ENCODE data around the gene ENGASE.
A peak's percentile ranks its signal among the peaks of the same experiment; 100 is the strongest.

The ENGASE gene

DNA sequence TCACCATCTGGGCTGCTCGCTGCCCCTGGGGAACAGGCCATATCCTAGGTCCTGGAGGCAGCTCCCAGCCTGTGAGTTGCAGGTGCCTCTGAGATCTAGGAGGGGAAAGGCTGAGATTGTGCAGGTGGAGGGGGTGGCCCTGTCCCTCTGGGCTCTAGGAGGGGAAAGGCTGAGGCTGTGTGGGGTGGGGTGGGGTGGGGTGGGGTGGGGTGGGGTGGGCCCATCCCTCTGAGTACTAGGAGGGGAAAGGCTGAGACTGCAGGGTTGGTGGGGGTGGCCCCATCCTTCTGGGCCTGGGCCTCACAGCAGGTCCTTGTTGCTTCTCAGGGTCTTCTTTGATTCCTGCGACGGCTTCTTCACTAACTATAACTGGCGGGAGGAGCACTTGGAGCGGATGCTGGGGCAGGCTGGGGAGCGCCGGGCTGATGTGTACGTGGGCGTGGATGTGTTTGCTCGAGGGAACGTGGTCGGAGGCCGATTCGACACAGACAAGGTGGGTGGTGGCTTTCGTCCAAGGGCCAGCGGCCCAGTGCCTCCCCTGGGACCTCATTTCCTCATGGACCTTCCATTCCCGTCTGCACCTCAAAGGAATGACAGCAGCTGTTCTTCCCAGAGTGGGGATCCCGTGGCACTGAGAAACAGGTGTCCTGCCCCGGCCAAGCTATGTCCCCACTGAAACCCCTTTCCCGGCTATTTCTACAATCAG is 7.1 kb downstream of the ENGASE start:
- no peak for DNase-seq

DNA sequence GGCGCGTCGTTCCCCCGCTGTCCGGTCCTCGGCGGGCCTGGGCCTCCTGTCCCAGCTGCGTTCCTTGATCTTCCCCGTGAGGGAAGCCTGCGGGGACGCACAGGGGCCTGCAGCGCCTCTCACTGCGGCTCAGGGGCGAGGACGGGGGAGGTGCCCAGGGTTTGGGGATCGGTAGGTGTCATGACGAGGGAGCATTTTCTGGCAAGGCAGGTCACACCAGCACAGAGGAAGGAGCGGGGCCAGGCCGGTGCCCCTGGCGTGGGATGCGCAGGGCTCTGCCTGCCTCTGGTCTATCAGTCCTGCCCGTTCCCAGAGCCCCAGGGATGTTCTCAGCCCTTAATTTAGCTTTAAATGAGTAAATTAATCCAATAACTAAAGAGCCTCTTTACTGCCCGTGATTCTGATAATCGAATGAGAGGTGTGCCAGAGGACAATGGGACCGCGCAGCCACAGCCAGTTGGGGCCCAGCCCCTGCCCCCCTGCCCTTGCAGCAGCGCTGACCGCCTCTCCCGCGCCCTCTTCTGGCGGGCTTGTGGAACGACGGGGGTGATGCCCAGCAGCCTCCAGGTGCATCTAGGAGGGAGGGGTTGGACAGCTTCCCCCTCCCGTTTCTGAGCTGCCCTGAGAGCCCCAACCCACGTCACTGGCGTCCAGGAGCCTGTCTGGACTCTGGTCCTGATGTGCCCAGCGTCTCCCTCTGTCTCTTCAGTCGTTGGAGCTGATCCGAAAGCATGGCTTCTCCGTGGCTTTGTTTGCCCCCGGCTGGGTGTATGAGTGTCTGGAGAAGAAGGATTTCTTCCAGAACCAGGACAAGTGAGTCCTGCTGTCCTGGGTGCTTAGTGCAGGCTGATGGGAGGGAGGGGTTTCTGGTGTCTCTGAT is 7.9 kb downstream of the ENGASE start:
- DNase-seq: peak; percentile 38

DNA sequence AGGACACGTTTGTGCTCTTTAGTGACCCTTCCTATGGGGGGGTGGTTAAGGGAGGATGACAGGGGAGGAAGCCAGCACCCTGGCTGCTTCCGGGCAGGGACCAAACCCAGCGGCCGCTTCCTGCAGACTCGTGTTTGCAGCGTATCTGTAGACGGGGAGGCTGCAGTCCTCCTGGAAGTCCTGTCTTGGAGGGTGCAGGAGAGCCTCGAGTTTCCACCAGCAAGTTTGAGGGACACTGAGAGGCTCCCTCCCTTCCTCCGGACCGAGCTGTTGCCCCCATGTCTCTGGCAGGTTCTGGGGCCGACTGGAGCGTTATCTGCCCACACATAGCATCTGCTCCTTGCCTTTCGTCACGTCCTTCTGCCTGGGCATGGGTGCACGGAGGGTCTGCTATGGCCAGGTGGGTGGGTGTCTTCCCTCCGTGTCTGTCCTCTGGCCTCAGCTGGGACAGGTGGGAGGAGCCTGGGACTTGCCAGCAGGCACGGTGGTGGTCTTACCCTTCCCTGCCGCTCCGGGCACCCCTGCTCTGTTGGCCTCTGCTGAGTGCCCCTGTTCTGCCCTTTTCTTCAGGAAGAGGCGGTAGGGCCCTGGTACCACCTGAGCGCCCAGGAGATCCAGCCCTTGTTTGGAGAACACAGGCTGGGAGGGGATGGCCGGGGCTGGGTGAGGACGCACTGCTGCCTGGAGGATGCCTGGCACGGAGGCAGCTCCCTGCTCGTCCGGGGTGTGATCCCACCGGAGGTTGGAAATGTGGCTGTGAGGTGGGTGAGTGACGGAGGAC is 8.8 kb downstream of the ENGASE start:
- DNase-seq: no peak

DNA sequence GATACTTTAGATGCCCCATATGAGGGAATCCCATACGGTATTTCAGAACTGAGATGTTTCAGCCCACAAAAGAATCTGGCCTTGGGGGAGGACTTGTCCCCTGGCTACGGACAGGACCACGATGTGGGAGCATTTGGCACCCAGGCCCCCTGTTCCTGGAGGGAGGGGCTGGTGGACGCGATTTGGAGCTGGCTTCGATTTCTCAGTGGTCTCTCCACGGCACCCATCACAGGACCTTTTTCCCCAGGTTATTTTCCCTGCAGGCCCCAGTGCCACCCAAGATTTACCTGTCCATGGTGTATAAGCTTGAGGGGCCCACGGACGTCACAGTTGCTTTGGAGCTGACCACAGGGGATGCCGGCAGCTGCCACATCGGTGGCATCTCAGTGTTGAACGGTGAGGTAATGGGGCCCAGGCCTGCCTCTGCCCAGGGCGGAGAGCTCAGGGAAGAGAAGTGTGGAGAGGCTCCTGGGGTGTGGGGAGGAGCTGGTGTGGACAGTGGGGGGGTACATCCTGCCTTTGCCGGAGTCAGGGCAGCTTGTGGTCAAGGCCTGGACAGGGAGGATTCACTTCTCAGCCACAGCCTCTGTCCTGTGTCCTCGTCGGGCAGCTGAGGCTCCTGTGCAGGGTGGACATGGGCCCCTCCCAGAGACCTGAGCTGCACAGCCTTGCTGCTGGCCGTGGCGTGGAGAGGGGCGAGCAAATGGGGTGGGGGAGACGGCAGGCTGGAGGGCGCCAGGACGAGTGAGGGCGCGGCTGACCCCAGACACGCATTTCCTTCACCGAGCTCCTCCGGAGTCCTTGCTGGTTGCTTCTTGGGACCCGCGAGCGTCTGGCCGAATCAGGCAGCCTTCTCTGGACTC is 9.9 kb downstream of the ENGASE start:
- DNase-seq: no peak

DNA sequence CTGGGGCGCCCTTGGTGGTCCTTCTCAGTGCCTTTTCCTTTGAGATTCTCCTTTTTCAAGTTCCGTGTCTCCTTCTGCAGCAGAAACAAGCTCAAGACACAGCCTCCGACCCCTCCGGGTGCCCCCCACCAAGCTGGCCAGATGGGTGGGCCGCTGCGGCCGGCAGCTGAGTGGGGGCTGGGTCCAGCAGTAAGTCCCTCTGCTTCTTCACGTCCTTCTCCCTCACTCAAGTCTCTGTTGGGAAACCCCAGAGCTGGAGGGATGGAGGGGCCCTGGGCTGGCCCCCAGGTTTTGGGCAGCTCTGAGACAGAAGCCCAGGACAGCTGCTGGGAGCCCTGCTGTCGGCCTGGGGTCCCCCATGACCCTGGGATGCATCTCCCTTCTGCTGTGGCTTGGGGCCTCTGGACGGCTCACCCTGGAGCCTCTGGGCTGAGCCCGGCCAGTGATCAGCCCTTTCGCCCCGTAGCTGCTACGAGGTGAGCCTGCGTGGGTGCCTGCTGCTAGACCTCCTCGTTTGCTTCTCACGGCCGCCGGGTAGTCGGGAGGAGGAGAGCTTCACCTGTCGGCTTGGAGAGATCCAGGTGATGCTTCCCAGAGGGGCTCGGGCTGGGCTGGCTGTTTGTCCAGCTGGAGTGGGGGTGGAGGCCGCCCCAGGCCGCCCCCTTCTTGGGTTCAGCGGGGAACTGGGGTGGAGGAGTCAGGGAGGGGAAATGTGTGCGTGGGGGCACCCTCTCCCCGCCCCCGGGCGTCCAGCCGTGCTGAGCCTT is 10.7 kb downstream of the ENGASE start:
- no peak for DNase-seq

DNA sequence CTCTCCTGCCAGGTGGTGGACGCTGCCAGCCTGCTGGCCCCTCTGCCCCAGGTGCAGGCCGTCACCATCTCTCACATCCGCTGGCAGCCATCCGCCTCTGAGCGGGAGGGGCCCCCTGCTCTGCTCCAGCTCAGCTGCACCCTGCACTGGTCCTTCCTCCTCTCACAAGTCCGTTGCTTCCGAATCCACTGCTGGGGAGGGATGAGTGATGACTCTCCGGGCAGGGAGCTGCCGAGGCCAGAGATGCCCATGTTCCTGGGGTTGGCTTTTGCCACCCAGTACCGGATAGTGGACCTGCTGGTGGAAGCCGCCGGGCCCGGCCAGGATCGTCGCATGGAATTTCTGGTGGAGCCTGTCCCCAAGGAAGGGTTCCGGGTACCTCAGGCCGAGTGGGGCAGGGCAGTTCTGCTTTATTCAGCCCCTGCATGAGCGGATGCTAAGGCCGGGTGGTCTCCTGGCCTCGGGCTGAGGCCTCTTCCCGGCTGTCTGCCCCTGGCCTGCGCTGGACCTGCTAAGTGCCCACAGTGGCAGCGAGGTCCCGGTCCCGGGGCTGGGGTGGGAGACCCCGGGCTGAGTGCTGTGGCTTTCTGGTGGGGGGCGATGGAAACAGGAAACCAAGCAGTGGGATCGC is 11.4 kb downstream of the ENGASE start:
- DNase-seq: no peak

DNA sequence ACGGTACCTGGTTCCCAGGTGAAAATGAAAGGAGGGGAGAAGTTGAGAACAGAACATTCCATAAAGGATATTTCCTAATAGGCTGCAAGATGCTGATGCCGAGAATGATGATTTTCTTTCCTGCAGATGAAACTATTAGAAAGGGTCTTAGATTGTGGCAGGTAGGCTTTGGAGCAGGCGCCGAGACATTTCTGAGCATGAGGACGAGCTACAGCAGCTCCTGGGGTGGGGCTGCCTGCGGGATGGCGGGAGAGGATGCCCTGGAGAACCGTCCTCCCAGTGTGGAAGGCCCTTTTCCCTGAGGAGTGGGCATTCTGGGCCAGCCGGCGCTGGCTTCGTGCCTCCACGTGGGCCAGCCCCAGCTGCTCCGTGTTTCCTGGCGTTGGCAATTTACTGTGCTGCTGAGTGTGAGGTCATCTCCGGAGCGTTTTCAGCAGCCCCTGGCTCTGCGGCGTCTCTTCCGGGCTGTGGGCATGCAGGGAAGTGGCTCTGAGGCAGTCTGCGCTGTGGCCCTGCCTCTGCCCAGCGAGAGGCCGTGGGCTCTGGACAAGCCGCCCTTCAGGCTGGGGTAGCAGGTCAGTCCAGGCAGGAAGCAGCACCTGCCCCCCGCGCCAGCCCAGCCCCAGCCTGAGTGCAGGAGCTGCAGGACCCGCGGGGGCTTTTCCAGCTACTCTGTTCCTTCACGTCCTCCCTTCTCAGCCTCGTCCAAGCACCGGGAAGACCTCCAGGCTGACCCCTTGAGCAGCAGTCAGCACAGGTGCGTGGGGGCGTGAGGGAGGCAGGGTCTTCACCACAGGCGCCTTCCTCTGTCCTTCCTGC is 12.2 kb downstream of the ENGASE start:
- no peak for DNase-seq

DNA sequence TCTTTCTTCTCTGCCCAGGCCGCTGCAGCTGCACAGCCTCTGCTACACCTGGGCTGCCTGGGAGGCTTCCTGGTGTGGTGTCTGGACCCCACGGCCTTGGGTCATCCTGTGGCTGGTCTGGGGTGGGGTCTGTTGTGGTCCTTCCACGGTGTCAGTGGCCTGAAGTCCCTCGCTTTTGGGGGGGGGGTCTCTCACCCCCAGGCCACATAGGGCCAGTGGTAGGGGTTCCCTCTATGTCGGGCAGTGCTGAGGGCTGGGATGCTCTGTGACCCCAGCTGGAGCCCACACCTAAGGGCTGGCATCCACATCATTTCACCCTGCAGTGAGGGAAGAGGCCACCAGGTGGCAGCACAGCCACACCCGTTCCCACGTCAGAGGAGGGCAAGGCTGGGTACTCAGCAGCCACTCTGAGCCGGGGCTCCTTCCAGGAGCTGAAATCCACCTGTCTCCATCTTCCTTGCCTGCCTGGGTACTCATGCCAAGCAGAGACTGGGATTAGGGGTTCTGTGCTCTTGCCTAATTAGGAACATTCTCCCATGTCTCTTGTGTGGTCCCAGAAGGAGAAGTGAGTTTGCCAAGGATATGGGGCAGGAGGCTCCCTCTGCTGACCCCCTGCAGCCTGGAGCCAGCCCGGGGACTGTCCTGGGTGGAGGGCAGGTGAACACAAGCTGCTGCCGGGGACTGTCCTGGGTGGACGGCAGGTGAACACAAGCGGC is 13.0 kb downstream of the ENGASE start:
- DNase-seq: peak; percentile 67

DNA sequence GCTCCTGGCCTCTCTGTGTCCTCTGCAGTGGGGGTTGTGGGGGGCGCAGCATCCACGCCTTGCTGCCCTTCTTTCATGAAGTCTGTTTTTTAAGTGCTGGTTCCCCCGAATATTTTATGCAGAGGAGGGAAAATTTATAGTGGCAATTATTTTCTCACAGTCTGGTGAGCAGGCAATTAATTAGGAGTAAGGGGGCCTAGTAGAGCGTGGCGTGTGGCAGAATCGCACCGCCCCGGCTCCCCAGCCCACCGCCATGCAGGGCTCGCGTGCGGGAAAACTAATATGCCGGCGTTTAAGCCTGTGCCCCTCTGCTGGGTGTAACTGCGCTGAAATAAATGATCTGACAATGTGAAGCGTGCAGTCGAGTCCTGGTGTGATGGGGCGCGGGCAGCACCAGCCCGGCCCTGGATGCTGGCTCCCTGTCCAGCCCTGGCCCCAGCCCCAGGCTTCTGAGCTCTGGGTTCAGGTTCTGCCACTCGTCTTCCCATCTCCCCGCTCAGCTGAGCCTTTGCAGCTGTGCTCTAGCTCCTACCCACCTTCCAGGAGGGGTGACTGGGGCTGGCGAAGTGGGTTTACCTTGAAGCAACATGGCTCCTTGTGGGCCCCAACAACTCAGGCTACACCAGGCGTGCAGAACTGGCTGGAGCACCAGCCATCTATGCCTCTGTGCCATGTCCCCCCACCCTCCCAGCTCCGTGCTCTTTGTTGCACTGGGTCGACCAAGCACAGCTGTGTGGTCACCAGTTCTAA is 13.8 kb downstream of the ENGASE start:
- no peak for DNase-seq

DNA sequence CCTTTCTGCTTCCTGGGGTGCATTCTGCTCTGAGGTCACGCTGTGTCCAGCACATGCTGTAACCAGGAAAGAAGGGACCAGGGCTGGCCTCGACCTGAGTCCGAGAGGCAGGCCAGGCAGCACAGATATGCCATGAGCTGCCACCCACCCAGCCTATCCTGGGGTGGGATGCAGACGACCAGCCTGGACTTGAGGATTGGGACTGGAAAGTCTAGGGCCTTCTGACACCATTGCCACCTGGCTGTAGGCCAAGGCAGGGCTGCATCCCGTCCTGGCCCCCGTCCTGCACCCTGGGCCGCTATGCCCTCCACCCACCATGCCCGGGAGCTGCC is 14.3 kb downstream of the ENGASE start:
- no peak for DNase-seq

DNA sequence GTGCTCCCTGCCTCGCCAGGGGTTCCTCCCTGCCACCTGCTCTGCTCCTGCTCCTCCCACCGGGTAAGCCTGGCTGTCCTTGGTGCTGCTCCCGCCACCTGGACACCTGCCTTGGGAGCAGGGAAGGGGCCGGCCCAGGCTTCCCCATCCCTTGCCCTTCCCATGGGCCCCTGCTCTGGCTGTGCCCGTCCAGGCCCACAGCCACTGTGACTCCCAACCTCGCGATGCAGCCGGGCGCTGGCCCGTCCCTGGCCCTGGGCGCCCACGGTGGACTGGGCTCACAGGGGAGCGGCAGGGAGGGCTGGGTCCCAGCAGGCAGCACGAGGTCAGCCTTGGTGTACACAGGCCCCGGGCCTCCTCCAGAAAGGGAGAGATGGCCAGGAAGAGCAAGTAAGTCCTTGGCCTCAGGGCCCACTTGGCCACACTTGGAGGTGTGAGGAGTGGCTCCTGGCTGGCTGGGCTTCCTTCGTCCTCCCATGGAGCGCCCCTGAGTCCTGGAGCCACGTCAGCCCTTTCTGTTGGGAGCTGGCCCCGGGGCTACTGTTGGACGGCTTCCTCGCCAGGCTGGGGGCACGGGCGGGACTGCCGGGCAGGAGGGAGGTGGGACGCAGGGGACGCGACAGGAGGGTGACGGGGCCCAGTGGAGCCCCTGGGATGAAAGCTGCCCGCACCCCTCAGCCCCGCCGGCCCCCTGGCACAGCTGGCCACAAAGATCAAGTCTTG is 15.3 kb downstream of the ENGASE start:
- DNase-seq: no peak

DNA sequence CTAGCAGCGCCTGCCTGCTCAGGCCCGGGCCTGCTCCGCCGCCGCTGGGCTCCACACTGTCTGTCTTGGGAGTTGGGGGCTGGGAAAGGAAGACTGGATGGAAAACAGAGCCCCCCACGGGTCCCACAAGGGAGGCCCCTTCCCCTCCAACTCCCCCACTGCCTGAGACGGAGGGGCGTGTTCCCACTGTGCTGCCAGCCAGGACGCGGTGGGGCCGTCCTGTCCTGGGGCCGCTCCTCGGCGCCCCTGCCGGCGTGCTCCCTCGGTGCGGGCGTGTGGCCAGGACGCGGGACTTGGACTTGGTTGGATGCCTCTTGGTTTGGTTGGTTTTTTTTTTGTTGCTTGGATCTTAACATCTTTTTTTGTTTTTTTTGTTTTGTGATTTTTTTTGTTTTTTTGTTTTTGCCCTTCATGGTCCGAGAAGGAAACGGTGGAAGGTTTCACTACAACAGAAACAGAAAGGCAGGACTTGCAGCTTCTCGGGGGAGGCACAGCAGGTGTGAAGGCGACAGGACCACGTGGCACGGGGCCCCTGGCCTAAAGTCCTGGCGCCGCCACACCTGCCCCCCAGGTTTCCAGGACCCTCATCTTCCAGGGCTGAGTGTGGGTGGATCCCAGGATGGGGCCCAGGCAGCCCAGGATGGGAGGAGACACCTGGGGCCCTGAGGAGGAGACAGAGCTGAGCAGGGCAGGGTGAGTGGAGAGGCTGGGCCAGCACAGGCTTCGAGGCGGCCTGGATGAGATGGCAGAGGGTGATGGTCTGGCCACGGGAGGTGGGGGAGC is 16.0 kb downstream of the ENGASE start:
- no peak for DNase-seq

DNA sequence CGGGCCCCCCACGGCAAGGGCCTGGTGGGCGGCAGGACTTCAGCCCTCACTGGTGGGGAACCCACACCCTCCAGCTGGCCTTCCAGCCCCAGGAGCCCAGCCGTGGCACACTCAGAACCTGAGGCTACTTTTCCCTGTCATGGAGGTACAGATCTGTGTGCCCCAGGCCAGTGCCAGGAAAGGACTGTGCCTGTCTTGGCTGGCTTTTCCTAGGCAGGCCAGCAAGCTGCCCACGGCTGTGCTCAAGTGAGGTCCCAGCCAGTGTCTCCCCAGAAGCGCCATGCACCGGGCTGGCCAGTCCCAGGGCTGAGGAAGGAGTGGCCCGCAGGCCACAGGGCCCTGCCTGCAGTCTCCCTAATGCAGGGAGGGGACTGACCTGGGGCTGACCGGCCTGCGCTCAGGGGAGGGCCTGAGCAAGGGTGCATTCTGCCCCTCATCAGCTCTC is 16.6 kb downstream of the ENGASE start:
- no peak for DNase-seq

DNA sequence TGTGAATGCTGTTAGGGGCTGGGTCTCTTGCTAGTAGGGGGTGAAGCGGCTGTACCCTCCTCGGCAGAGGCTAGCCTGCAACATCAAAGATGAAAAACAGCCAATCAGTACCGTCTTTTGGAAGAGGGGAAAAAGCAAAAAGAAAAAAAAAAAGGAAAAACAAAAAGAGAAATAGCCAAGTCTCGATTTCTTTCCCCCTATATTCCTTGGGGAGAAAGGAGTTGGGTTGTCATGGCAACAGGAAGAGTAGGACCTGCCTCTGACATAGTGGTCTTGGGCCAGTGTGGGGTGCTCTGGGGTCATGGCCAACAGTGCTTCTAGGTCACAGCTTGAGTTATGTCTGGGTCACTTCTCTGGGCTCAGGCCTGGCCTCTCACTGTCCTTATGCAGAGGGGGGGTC is 17.9 kb downstream of the ENGASE start:
- DNase-seq: no peak

DNA sequence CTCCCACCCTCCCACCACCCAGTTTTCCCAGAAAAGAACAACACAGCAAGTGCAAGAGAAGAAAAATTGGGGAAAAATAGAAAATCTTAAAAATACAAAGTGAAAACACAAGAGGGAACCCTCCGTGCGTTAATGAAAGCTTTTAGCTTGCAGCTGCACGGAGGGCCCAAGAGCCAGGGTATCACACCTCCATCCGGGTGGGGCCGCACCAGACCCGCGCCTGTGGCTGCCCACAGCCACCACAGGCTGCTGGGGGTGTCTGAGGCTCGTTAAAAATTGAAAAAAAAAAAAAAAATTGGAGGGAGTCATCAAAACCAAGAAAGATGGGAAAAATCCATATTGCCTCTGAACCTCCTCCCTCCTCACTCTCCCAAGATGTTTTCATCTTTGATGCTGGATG is 18.6 kb downstream of the ENGASE start:
- DNase-seq: no peak

DNA sequence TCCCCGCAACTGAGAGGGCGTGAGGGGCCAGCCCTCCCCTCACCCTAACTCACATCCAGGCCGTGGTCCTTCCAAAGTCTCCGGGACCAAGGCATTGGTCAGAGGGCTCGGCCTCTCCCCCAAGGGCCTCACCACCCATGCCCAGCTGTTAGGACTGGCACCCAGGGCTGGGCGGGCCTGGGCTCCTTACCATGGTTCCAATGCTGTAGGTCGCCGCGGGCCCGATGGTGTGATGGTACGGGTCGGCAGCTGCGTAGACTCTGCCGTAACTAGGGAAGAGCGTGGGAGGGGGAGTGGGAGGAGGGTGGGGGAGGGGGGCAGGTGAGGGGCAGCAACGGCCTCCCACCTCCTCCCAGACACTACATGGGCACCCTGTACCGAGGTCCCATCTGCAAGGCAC is 19.6 kb downstream of the ENGASE start:
- DNase-seq: no peak

DNA sequence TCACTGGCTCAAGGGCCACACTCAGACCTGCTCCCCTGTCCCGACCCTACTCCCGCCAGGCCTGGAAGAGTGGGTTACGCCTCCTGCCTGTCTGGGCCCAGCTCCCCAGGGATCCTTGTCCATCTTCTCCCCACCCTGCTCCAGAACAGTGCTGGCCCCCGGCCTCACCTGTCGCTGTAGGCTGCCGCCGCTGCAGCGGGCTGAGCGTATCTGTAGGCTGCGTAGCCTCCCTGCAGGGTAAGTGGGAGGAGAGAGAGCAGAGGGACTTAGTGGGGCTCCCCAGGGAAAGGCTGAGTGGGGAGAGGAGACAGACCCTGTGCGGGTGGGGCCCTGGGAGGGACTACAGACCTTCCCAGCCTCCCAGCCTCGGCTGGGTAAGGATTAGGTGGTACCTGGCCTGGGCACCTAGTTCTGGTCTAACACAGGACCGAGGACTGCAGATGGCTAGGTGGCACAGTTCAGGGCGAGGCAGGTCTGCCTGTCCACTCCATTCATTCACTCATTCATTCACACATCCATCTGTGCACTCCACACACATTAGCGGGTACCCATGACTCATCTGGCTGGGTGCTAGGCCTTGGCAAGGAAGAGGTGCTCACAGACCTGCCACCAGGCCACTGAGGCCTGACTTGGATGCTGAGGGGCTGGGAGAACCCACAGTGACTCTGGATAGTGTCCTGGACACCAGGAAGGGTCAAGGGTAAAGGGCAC is 20.9 kb downstream of the ENGASE start:
- no peak for DNase-seq
